GM19324 (cell line): ENCODE measurements around the gene MMP8.

ENCODE experiments used
- ATAC-seq: cut with Tn5 transposase; IDR thresholded peaks from one replicate; pipeline ENCODE4 v1.9.1; 2021; ENCODE audit warnings: mild to moderate bottlenecking, moderate library complexity; ENCODE audit not compliant: unreplicated experiment, low FRiP score

The MMP8 gene

GRCh38 chr11:102662607-102663006 is 62.1 kb downstream of the MMP8 start:
- ATAC-seq: no peak
